ENCODE data around the gene GOLGA5.

GOLGA5 gene

GRCh38 chr14:92778868-92779565, 15.1 kb upstream of the GOLGA5 start:
- DNase-seq = peak in 1 of 58 donors; percentile 3

- DNase-seq = no peak
These were observed 13.5 kb upstream of the GOLGA5 start for GRCh38 chr14:92780444-92781232.

GRCh38 chr14:92781350-92781749, 12.8 kb upstream of the GOLGA5 start:
- DNase-seq = no peak

GRCh38 chr14:92783813-92784431, 10.2 kb upstream of the GOLGA5 start:
- peak in 9 of 58 donors; percentile 2 to 60 (median 11) for DNase-seq

DNA sequence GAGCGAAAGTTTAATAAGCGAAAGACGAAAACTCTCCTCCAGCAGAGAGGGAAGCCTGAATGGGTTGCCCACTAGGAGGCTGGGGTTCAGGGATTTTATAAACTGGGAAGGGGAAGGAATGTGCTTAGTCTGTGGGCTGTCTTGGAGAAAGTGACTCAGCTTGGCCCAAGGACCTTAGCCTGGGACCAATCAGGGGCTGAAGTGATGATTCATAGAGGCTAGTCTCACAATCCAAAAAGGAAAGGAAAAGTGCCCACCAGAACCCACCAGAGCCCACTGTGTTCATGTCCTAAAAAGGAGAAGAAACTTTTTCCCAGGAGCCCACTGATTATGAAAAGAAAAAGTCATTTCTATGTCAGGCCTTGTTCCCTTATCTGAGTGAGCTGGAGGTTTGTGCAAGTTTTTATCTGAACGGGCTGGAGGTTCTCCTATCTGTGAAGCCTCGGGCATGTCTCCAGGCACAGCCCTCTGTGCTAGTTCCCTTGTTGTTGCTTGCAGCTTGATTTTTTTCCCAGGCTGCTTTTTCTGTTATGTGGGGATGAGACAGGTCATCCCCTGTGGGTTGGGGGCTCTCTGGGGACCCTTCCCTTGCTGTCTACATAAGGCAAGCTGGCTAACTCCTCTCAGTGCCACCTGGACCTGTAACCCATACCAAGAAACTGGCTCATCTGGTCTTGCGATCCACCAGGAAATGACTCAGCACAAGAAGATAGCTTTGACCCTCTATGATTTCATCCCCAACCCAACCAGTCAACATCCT, 8.3 kb upstream of the GOLGA5 start:
- no peak for DNase-seq

DNA sequence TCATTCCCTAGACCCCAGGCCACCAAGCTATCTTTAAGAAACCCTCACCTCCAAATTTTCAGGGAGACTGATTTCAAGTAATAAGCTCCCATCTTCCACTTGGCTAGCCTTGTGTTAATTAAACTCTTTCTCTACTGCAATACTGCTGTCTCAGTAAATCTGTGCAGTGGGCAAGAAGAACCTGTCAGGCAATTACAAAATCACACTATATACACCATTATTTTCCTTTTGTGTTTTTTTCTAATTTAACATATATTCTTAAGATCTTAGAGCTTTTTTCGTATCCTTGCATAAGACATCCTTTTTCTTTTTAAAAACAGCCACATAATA, 7.7 kb upstream of the GOLGA5 start:
- no peak for DNase-seq

- no peak for DNase-seq
These were observed 6.6 kb upstream of the GOLGA5 start for GRCh38 chr14:92787554-92787953.

DNA sequence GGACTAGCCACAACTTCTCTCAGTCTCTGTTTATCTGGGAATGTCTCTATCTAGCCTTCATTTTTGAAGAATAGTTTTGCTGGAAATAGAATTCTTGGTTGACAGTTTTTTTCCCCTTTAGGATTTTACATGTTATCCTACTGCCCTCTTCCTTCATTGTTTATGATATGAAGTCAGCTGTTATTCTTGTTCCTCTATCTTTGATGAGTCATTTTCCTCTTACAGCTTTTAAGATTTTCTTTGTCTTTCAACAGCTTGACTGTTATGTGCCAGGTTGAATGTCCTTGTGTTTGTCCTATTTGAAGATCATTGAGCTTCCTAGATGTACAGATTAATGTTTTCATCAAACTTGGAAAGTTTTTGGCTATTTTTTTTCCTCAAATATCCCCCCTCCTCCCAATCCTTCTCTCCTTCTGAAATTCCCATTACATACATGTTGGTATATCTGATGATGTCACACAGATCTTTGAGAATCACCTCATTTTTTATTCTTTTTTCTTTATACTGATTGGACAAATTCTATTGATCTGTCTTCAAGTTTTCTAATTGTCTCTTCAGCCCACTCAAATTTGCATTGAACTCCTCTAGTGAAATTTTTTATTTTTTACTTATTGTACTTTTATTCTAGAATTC, 4.5 kb upstream of the GOLGA5 start:
- DNase-seq = no peak

GRCh38 chr14:92792885-92793284, 1.2 kb upstream of the GOLGA5 start:
- DNase-seq = no peak

DNA sequence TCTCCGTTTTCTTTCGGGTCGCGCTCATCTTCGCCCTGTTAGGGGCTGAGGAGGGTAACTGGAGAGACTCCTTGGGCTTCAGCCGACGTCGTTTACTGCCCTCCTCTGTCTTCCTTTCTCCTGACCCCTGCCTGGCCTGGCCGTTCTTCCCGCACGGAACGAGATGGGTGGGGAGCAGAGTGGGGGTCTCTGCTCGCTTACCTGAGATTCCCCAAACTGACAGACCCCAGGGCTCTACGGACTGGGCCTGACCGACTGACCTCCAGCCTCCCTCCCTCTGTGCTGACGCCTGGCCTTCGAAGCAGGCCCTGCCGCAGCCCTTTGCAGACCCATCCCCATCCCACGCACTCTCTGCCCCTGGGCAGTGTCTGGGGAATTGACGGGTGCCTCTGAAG, 439 bp downstream of the GOLGA5 start:
- DNase-seq = peak in 3 of 58 donors; percentile 25 to 57 (median 32)

DNA sequence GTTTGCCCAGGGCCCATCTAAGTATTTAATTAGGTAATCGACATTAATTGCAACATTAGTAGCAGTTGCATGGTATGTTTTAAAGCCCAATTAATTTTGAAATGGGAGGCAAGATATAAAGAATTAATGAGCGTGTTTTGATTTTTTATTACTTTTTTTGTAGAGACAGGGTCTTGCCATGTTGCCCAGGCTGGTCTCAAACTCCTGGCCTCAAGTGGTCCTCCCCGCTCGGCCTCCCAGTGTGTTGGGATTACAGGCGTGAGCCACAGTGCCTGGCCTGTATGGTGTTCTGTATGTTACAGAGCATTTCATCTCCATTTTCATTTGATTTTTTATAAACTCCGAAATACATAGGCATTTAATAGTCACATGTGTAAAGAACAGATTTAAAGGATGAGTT, 856 bp downstream of the GOLGA5 start:
- no peak for DNase-seq

DNA sequence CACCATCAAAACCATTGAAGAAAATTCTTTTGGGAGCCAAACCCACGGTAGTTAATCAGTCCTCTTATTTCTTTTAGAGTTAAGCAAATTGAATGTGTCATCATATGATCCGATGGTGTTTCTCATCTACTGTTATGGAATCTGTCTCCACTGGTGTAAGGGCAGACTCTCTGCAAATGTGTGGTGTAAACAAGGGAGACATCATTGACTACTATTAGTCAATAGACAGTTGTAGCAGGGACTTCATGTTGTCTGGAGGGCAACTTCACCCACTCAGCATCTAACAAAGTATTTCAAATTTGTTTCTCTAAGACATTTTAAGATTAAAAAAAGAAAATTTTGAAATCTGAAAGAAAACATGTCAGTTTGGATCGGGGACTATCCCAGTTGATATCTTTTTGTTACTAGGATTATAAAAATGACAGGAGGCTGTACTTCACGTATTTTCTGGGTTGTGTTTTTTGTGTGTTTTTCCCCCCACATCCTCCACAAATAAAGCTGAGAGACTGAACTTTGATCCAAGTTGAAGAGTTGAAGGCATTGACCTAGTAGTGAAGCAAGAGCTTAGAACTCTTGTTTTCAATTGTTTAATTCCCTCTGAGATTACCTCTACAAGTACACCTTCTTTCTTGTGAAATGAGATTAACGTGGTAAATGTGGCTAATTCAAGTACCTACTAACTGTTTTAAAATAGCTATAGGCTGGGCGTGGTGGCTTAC, 4.0 kb downstream of the GOLGA5 start:
- DNase-seq = no peak

DNA sequence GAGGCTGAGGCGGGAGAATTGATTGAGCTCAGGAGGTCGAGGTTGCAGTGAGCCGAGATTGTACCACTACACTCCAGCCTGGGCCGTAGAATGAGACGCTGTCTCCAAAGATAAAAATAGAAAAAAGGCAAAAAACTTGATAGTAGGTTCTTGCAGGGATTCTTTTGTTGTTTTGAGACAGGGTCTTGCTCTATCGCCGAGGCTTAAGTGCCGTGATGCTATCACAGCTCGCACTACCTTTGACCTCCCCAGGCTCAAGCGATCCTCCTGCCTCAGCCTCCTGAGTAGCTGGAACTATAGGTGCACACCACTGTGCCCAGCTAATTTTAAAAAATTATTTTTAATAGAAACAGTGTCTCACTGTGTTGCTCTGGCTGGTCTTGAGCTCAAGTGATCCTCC, 4.7 kb downstream of the GOLGA5 start:
- no peak for DNase-seq

DNA sequence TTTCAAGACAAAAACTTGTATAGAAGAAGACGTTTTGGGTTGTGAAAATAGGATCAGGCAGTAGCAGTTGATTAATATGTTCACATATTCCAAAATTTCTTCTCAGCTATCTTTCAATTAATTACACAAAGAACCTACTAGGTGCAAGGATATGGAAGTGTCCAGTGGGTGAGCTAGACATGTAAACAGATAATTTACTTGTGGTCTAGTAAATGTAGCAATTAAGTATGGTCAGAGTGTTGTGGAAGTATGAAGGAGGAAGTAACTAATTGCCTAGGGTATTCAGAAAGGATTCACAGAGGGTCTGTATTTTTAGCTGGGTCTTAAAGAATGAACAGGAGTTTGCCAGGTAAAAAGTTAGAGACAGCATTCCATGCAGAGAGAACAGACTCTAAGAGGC, 5.9 kb downstream of the GOLGA5 start:
- no peak for DNase-seq

GRCh38 chr14:92800525-92800924, 6.4 kb downstream of the GOLGA5 start:
- peak in 1 of 58 donors; percentile 28 for DNase-seq

DNA sequence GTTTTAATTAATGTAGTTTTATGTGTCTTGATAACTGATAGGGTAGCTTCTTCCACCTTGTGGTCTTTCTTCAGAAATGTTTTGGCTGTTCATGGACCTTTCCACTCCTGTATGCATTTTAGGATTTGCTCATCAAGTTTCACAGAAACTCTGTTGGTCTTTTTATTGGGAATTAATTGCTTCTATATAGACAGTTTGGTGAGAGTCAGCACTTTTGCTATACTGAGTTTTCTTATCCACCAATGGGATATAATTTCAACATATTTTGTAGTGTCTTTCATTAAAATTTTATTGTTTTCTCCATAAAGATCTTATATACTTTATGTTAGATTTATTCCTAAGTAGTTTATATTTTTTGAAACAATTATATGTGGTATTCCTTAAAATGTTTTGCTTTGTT, 7.8 kb downstream of the GOLGA5 start:
- no peak for DNase-seq

- no peak for DNase-seq
These were observed 8.6 kb downstream of the GOLGA5 start for GRCh38 chr14:92802678-92803077.

DNA sequence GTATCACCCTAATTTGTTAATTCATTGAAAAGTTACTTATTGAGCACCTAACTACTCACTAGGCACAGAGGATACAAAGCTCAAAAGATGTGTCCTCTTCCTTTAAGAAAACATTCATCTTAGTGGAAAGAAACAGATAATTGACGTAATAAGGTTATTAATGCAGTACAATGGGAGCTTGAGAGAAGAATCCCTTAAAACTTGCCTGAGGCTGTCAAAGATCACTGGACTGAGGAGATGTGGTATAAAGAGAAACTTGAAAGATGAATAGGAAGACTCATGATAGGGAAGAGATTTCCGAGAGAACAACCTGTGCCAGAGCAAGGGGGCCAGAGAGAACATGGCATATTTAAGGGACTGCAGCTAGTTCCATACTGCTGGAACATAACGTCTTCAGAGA, 19.1 kb downstream of the GOLGA5 start:
- no peak for DNase-seq

DNA sequence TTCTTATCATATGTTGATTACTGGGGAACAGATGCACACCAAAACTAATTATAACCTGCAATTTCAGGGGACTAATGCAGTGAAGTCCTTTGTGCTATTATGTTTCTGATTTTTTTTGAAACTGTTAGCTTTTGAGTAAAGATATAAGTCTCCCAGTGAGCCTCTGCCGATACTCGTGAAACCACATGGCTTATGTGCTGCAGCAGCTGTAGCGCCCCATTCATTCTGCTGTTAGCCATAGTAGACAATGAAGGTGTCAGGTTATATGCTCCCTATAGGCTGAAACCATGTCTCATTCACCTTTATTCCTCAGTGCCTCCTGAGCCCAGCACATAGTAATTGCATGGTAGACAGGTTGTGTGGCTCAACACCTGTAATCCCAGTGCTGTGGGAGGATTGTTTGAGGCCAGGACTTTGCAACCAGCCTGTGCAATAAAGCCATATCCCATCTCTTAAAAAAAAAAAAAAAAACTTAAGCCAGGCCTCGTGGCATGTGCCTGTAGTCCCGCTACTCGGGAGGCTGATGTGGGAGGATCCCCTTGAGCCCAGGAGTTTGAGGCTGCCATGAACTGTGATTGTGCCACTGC, 25.0 kb downstream of the GOLGA5 start:
- no peak for DNase-seq

All from anterior cingulate cortex (tissue), 58 donors.